ENCODE measurements around the gene TMIE. TPM values are rescaled to one million over a fixed set of nuclear protein-coding genes. Genes with fewer than 3 reads are reported as not detected.

TMIE gene
- total and polyA plus RNA-seq, 12 donors, result 0.30 to 21.4 (median 2.0) TPM

DNA sequence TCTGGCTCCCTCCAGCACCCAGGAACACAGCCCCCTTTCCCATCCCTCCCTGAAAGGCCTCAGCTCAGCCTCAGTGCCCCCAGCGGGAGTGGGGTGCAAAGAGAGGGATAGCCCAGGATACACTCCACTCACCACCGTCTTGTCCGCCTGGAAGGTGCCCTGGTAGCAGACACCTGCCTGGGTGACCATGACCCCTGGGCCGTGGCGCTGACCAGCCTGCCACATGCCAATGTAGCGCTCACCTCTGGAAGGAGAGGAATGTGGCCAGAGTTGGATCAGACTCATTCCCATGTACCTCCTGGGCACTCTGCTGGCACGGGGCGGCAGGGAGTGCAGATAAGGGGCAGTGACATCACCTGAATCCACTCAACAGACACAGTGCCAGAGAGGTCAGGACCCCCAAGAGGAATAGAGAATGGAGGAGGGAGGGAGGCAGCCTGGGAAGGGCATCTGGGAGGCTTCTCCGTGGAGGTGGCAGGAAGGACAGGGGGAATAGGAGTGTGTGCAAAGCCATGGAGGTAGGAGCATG is 20.8 kb upstream of the TMIE start:
- TF ChIP-seq, protein P1, sequence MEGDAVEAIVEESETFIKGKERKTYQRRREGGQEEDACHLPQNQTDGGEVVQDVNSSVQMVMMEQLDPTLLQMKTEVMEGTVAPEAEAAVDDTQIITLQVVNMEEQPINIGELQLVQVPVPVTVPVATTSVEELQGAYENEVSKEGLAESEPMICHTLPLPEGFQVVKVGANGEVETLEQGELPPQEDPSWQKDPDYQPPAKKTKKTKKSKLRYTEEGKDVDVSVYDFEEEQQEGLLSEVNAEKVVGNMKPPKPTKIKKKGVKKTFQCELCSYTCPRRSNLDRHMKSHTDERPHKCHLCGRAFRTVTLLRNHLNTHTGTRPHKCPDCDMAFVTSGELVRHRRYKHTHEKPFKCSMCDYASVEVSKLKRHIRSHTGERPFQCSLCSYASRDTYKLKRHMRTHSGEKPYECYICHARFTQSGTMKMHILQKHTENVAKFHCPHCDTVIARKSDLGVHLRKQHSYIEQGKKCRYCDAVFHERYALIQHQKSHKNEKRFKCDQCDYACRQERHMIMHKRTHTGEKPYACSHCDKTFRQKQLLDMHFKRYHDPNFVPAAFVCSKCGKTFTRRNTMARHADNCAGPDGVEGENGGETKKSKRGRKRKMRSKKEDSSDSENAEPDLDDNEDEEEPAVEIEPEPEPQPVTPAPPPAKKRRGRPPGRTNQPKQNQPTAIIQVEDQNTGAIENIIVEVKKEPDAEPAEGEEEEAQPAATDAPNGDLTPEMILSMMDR (IDR thresholded peaks at IDR 0.05), result no peak
- no peak for TF ChIP-seq POLR2A (IDR thresholded peaks at IDR 0.05)
- DNase-seq, result no peak
- intact Hi-C loops (cut with DNase I), result no loop called here
- H3K36me3 ChIP-seq (replicated peaks in 1 of 2), result no peaks in the 10 kb centered on the region
- no peak overlapping the region for H3K4me3 ChIP-seq
- no peaks in the 10 kb centered on the region for H3K27me3 ChIP-seq
- H3K4me1 ChIP-seq (replicated peaks in 1 of 2), result no peaks in the 10 kb centered on the region
- no peak overlapping the region for H3K27ac ChIP-seq
- 84 to 98% (median 87%) methylated on average over 6 to 9 of the region's 9 CpGs for WGBS, 4 donors
- no peaks in the 10 kb centered on the region for H3K9me3 ChIP-seq (replicated peaks in 1 of 3)

DNA sequence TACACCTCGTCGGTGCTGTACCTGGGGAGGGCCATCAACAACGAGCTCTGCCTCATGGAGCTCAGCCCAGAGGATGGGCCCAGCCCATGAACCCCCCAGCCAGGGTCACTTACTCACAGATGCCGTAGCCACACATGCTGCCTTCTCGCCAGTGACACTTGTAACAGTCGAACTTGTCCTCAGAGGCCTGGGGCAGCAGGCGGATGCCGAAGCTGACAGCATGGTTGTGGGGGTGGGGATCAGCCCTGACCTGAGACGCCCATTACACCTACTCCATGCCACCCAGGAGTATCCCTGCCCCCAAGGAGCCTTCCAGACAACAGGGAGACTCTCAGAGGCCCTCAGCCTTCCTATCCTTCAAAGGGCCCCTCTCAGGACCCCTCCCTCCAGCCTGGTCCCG is 19.8 kb upstream of the TMIE start:
- intact Hi-C loops (cut with DNase I), result no loop called here
- 80 to 97% (median 91%) methylated on average over 1 to 10 of the region's 10 CpGs for WGBS, 4 donors
- no peaks in the 10 kb centered on the region for H3K4me1 ChIP-seq (replicated peaks in 1 of 2)
- no peaks in the 10 kb centered on the region for H3K36me3 ChIP-seq (replicated peaks in 1 of 2)
- no peaks in the 10 kb centered on the region for H3K27me3 ChIP-seq
- no peak for TF ChIP-seq POLR2A (IDR thresholded peaks at IDR 0.05)
- TF ChIP-seq, protein P1 (IDR thresholded peaks at IDR 0.05), result no peak
- H3K9me3 ChIP-seq (replicated peaks in 1 of 3), result no peaks in the 10 kb centered on the region
- no peak for DNase-seq
- H3K4me3 ChIP-seq, result no peak overlapping the region
- no peak overlapping the region for H3K27ac ChIP-seq

DNA sequence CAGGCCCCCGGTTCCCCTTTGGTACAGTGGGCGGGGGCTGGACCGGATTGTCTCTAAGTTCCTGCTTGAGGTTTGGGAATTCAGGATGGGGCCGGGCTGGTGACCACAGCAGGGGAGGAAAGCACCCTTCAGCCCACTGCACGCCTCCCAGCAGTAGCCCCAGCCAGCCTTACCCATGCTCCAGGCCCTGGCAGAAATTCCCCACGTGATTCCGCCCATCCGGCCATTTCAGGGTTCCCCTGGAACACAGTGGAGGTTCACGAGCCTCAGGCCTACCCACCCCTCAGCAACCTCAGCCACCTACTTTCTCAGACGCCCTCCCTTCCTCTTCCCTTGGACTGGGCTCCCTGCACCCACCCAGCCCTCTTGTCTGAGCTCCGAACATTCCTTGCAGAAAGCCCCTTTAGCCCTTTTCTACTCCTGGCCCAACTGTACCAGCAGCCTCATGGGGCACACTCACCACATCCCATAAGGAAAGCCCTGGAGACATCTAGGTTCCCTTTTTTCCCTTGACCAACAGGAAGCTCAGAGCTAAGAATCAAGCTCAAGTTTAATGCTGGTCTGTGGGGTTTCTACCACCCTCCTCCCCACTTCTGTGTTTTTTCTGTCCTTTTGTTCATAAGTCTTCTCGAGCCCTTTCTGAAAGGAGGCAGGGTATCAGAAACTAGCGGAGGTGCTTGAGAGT is 19.2 kb upstream of the TMIE start:
- WGBS, 4 donors, result 78 to 83% (median 79%) methylated on average over 12 to 13 of the region's 13 CpGs
- no peaks in the 10 kb centered on the region for H3K9me3 ChIP-seq (replicated peaks in 1 of 3)
- intact Hi-C loops (cut with DNase I), result no loop called here
- no peaks in the 10 kb centered on the region for H3K36me3 ChIP-seq (replicated peaks in 1 of 2)
- H3K4me1 ChIP-seq (replicated peaks in 1 of 2), result no peaks in the 10 kb centered on the region
- no peak for DNase-seq
- H3K27me3 ChIP-seq, result no peaks in the 10 kb centered on the region
- H3K4me3 ChIP-seq, result no peak overlapping the region
- TF ChIP-seq POLR2A (IDR thresholded peaks at IDR 0.05), result no peak
- TF ChIP-seq, protein P1 (IDR thresholded peaks at IDR 0.05), result no peak
- no peak overlapping the region for H3K27ac ChIP-seq

DNA sequence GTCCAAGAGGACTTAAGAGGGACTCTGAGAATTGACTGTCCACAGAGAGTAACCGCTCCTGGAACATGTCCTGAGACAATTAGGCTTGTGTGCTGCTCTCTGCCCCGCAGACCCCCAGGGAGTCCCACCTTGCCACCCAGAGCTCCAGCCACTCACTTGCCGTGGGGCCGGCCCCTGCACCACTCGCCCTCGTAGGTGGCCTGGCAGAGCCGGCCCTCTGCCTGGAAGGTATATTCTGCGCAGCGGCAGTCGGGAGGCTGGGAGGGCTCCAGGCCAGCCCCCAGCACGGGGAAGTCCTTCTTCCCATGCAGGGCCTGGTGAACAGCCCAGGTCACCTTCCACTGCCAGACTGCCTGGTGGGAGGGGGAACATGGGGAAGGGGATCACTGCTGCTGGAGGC is 18.2 kb upstream of the TMIE start:
- Histone ChIP-seq H3K9me3 (replicated peaks in 1 of 3) (no peaks in the 10 kb centered on the region), H3K4me3 (no peak overlapping the region), H3K4me1 (replicated peaks in 1 of 2) (no peaks in the 10 kb centered on the region), H3K27ac (no peak overlapping the region), H3K36me3 (replicated peaks in 1 of 2) (no peaks in the 10 kb centered on the region), H3K27me3 (no peaks in the 10 kb centered on the region)
- no peak for DNase-seq
- TF ChIP-seq POLR2A (IDR thresholded peaks at IDR 0.05), result no peak
- TF ChIP-seq, protein P1 (IDR thresholded peaks at IDR 0.05), result no peak
- intact Hi-C loops (cut with DNase I), result no loop called here
- WGBS, 4 donors, result 74 to 94% (median 90%) methylated on average over 3 to 11 of the region's 11 CpGs

Measured in adrenal gland (tissue), 12 donors.